LNCAP (cell line): ENCODE data around the gene SPTSSB.

ENCODE experiments used
- CTCF ChIP-seq: fragments of 450-650 bp; IDR thresholded peaks from 2 replicates; pipeline ENCODE4 v1.5.1; 2017; ENCODE audit warnings: mild to moderate bottlenecking

SPTSSB gene

GRCh38 chr3:161320837-161321236 lies 50.5 kb downstream of the SPTSSB start:
- no peak for TF ChIP-seq CTCF

- TF ChIP-seq CTCF: no peak
These were observed 51.5 kb downstream of the SPTSSB start for GRCh38 chr3:161319867-161320266.

GRCh38 chr3:161317077-161317476 lies 54.2 kb downstream of the SPTSSB start:
- TF ChIP-seq CTCF: no peak

- TF ChIP-seq CTCF: no peak
These were observed 55.2 kb downstream of the SPTSSB start for GRCh38 chr3:161316006-161316689.

GRCh38 chr3:161314836-161315395 lies 56.4 kb downstream of the SPTSSB start:
- TF ChIP-seq CTCF: no peak

- no peak for TF ChIP-seq CTCF
These were observed 60.5 kb downstream of the SPTSSB start for GRCh38 chr3:161310649-161311423.

- TF ChIP-seq CTCF: peak; percentile 75
These were observed 66.0 kb downstream of the SPTSSB start for GRCh38 chr3:161305095-161305991.
